Coronary artery (tissue), 2 donors: ENCODE results near the gene WDFY2.

Source experiments
- DNase-seq: peaks from one replicate; pipeline ENCODE4 v3.0.0-alpha.2; 2017; ENCODE audit warnings: low spot score
- H3K27ac ChIP-seq, 2 donors: fragments of 200-600 bp; sonication (generic); one replicate each; pipeline ENCODE4 v1.5.1; 2016 to 2019
- H3K4me3 ChIP-seq: fragments of 200-600 bp; sonication (generic); 2 replicates; pipeline ENCODE4 v1.5.1; 2016; ENCODE audit warnings: mild to moderate bottlenecking, moderate library complexity
- TF ChIP-seq, protein P1 (sequence below): fragments of 200-600 bp; sonication (generic); IDR thresholded peaks from one replicate; pipeline ENCODE4 v1.5.1; 2019; ENCODE audit warnings: antibody characterized with exemption

Gene WDFY2

DNA sequence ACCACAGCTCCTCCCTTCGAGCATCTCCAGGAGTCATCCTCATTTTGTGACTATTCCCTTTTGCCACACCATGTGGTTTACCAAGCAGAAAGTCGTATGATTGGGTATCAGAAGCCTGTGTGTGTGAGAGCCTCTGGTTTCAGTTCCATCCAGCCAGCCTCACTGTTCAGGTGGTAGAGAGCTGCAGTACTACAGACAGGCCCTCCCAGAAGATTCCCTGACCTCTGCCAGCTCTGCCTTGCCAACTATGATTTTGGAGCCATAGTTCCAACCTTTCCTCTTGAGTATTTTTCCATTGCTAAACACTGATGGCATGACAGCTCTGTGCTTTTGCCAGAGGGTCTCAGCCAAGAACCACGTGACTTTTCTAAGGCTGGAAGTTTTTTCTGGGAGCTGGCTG lies 137.2 kb downstream of the WDFY2 start:
- no peak for DNase-seq
- Histone ChIP-seq H3K4me3 (no peak overlapping the region), H3K27ac (peak overlapping the region; percentile 50 to 80)
- TF ChIP-seq, protein P1, sequence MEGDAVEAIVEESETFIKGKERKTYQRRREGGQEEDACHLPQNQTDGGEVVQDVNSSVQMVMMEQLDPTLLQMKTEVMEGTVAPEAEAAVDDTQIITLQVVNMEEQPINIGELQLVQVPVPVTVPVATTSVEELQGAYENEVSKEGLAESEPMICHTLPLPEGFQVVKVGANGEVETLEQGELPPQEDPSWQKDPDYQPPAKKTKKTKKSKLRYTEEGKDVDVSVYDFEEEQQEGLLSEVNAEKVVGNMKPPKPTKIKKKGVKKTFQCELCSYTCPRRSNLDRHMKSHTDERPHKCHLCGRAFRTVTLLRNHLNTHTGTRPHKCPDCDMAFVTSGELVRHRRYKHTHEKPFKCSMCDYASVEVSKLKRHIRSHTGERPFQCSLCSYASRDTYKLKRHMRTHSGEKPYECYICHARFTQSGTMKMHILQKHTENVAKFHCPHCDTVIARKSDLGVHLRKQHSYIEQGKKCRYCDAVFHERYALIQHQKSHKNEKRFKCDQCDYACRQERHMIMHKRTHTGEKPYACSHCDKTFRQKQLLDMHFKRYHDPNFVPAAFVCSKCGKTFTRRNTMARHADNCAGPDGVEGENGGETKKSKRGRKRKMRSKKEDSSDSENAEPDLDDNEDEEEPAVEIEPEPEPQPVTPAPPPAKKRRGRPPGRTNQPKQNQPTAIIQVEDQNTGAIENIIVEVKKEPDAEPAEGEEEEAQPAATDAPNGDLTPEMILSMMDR: no peak

DNA sequence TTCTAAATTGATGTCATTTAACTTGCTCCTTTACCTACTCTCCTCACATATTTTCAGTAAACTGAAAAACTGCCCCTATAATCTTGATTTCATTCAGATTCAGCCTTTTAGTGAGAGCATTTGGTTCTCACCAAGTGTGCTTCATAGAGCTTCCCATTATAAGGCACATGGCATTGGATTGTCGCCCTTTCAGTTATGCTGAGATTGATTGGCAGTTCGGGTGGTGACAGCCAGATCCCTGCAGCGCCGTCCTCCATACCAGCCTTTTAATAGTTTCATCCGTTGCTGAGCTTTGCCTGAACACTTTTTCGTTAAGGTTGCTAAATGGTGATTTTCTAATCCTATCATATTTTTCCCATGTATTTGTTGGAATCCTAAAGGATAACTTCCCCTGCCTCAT lies 139.3 kb downstream of the WDFY2 start:
- H3K27ac ChIP-seq: peak overlapping the region in 1 of 2 donors; percentile 31

DNA sequence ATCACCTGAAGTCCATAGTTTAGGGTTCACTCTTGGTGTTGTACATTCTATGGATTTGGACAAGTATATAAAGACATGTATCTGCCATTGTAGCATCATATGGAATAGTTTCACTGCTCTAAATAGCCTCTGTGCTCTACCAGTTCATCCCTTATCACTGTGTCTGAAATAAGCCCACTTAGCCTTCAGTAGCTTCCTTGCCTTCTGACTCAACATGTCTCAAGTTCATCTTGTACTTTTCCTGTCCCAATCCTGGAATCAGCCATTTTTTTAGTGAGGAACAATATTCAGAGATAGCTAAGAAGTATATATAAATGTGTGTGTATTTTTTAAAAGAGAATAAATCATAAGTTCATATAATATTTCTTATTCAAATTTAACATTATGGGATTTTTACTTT lies 140.5 kb downstream of the WDFY2 start:
- H3K27ac ChIP-seq: peak overlapping the region in 1 of 2 donors; percentile 56

More for the DNA sequence above, 139.3 kb downstream of the WDFY2 start:
- H3K4me3 ChIP-seq: no peak overlapping the region
- no peak for DNase-seq
- TF ChIP-seq, protein P1: no peak

DNA sequence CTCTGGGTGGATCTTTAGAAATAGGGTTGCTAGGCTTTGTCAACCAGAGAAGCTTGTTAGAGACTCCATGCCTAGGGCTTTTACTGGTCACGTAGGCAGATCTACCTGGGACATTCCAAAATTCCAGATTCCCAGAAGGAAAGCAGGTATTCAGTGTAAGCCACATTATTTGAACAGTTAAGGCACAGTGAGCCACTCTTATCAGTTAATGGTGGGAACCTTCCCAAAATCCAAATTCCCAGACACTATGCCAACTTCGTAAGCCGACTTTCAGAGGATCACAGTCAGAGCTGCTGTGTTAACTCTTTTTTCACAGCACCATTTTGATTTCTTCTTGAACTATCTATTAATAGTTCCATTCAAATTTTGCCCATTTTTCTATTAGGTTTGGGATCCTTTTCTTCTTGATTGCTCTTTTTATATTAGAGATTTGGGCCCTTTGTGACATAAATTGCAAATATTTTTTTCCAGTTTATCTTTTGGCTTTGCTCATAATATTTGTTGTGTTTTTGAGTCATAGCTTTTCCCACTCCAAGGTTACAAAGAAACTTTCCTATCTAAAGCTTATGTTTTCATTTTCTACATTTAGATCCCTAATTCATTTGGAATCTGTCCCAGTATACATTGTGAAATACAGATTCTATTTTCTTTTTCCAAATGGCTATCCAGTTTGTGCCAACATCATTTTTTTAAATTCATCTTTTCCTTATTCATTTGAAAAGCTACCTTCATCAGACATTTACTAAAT lies 142.4 kb downstream of the WDFY2 start:
- no peak overlapping the region for H3K4me3 ChIP-seq
- TF ChIP-seq, protein P1: no peak
- no peak for DNase-seq
- peak overlapping the region; percentile 47 to 55 for H3K27ac ChIP-seq

More for the DNA sequence above, 140.5 kb downstream of the WDFY2 start:
- DNase-seq: no peak
- no peak overlapping the region for H3K4me3 ChIP-seq
- TF ChIP-seq, protein P1: no peak

DNA sequence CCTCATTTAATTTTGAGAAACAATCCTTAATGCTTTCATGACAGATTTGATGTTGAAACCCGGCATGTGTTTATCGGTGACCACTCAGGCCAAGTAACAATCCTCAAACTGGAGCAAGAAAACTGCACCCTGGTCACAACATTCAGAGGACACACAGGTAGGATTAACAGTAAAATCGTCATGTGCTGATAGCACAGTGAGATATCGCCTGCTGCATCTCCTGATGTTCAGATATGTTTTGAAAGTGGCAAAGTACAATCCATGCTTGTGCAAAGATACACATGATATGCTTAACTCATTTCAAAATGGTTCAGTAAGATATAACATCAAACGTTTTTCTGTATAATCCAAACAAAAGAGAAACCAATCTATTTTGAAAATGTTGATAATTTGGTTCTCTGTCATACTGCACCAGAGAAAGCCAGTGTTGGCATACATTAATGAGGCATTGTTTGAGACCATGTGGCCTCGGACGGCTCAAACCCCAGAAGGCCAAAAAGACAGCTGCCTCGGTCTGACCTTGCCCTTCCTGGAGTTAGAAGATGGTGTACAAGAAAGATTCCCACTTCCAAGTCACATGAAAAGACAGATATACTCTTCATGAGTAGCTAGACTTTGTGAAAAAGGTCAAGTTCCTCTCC lies 143.5 kb downstream of the WDFY2 start:
- TF ChIP-seq, protein P1: no peak
- DNase-seq: no peak
- Histone ChIP-seq H3K4me3 (no peak overlapping the region), H3K27ac (peak overlapping the region; percentile 24 to 55)

DNA sequence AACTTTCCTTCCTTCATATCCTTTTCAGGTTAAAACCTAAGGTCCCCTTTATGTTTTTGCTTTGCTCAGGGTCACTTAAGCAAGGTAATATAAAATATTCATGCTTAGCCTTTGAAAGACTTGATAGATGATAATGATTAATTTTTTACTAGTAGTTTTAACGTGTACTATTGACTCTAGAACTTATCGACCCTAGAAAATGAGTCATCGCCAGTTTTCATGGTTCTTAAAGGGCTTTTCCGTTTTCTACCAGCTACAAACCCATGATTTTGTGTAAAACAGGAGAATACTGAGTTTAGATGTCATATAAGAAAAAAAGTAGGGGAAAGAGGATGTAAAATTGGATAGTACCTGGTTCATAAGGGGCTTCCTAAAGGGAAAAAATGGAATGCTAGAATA lies 144.0 kb downstream of the WDFY2 start:
- no peak overlapping the region for H3K27ac ChIP-seq
- TF ChIP-seq, protein P1: no peak

DNA sequence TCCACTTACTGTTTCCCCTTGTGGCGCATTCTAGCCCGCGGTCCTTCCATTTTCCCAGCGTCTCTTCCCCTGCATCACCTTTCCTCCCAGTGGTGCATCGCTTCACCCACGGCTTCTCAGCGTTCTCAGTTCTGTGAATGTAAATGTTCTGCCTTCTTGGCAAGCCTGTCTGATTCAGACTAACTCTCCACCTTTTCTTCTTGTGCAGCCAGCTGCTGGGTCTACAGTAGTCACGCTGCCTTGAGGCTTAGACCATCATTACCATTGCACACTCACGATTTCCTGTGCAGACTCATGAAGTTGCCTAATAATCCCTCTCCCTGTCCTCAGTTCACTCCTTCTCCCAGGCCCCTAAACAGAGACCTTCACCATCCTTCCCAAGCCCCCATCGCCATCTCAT lies 144.7 kb downstream of the WDFY2 start:
- Histone ChIP-seq H3K27ac (peak overlapping the region in 1 of 2 donors; percentile 7), H3K4me3 (no peak overlapping the region)
- TF ChIP-seq, protein P1: no peak
- no peak for DNase-seq

More for the DNA sequence above, 144.0 kb downstream of the WDFY2 start:
- DNase-seq: no peak
- no peak overlapping the region for H3K4me3 ChIP-seq
